H1 (cell line): Measurements from ENCODE around the gene AGBL4. TPM values are rescaled to one million over a fixed set of nuclear protein-coding genes. Genes with fewer than 3 reads are reported as not detected.

ENCODE experiments used
- CTCF ChIA-PET: fragments of 300-600 bp; sonication (Branson Sonifier 250); formaldehyde crosslinking; loops from one replicate; lab custom pipeline; 2021; ENCODE audit not compliant: partially characterized antibody; lab: Charles Lee
- POLR2A ChIA-PET: fragments of 300-600 bp; sonication (Branson Sonifier 250); formaldehyde crosslinking; loops from one replicate; lab custom pipeline; 2021; ENCODE audit warnings: inconsistent platforms; ENCODE audit not compliant: partially characterized antibody; lab: Charles Lee
- DNase-seq, 2 experiments: peaks; one replicate each; pipeline versions ENCODE4 v3.0.0 to v3.0.0-alpha.2; 2010 to 2022; ENCODE audit warnings: low spot score in 2 of 2, low read depth in 1 of 2, mixed read lengths in 1 of 2
- FAIRE-seq: peaks from 2 replicates; lab custom pipeline; 2011; peaks lifted over from hg19 to GRCh38; lab: Jason Lieb, UNC
- H2AFZ ChIP-seq: 2 replicates; pipeline ENCODE4 v1.8.1; 2012; ENCODE audit warnings: low read length, inconsistent platforms
- H2AK5ac ChIP-seq: 2 replicates; pipeline ENCODE4 v1.6.1; 2013; ENCODE audit warnings: low read depth, low read length
- H2BK120ac ChIP-seq: replicated peaks from 2 replicates; pipeline ENCODE3; 2013; ENCODE audit warnings: low read depth, low read length, inconsistent platforms
- H2BK12ac ChIP-seq: 2 replicates; pipeline ENCODE4 v1.6.1; 2013; ENCODE audit warnings: low read depth, low read length
- H2BK15ac ChIP-seq: 2 replicates; pipeline ENCODE4 v1.6.1; 2013; ENCODE audit warnings: low read length
- H2BK20ac ChIP-seq: 2 replicates; pipeline ENCODE4 v1.6.1; 2013; ENCODE audit warnings: low read length
- H2BK5ac ChIP-seq: 2 replicates; pipeline ENCODE4 v1.6.1; 2013; ENCODE audit warnings: low read depth, low read length
- H3K14ac ChIP-seq: 2 replicates; pipeline ENCODE4 v1.6.1; 2013; ENCODE audit warnings: inconsistent platforms; ENCODE audit not compliant: insufficient read length
- H3K18ac ChIP-seq: 2 replicates; pipeline ENCODE4 v1.6.1; 2013; ENCODE audit warnings: low read length; ENCODE audit errors: extremely low read depth
- H3K23ac ChIP-seq: 2 replicates; pipeline ENCODE4 v1.6.1; 2013; ENCODE audit warnings: inconsistent platforms; ENCODE audit not compliant: insufficient read length
- H3K23me2 ChIP-seq: 2 replicates; pipeline ENCODE4 v1.6.1; 2013; ENCODE audit warnings: low read depth, low read length
- H3K27ac ChIP-seq: 2 replicates; pipeline ENCODE4 v1.6.1; 2011; ENCODE audit warnings: low read depth, low read length, inconsistent platforms
- H3K27me3 ChIP-seq, 4 experiments: replicated peaks in 1 of 4; 1 replicate in 1 of 4; 2 replicates in 3 of 4; pipeline versions ENCODE4 v1.6.1 to v1.8.1; 2011 to 2013; ENCODE audit warnings: low read length in 3 of 4, mild to moderate bottlenecking in 3 of 4, inconsistent platforms in 2 of 4, mixed read lengths in 2 of 4, moderate library complexity in 1 of 4; ENCODE audit not compliant: control insufficient read depth in 3 of 4, insufficient read depth in 3 of 4; ENCODE audit errors: extremely low read depth in 1 of 4
- H3K36me3 ChIP-seq, 4 experiments: 2 replicates each; pipeline versions ENCODE4 v1.6.1 to v1.8.1; 2011 to 2013; ENCODE audit warnings: mild to moderate bottlenecking in 4 of 4, low read length in 3 of 4, moderate library complexity in 2 of 4, control low read depth in 1 of 4, inconsistent platforms in 1 of 4; ENCODE audit not compliant: insufficient read depth in 4 of 4, control insufficient read depth in 2 of 4
- H3K4ac ChIP-seq: replicated peaks from 2 replicates; pipeline ENCODE3; 2013; ENCODE audit warnings: low read length, low read depth, mixed read lengths, inconsistent platforms; ENCODE audit not compliant: insufficient read length
- H3K4me1 ChIP-seq, 4 experiments: replicated peaks in 1 of 4; 1 replicate in 1 of 4; 2 replicates in 3 of 4; pipeline versions ENCODE4 v1.6.1 to v1.8.1; 2011 to 2013; ENCODE audit warnings: low read length in 3 of 4, inconsistent platforms in 2 of 4, mixed read lengths in 1 of 4; ENCODE audit not compliant: insufficient read depth in 4 of 4, control insufficient read depth in 3 of 4
- H3K4me2 ChIP-seq, 2 experiments: 2 replicates each; pipeline versions ENCODE4 v1.6.1 to v1.8.1; 2011 to 2013; ENCODE audit warnings: low read depth in 2 of 2, low read length in 2 of 2, control low read depth in 1 of 2, inconsistent platforms in 1 of 2, mild to moderate bottlenecking in 1 of 2; ENCODE audit not compliant: insufficient read depth in 1 of 2
- H3K4me3 ChIP-seq, 4 experiments: fragments of 200-600, 300-600 bp in 1 of 4; sonication (generic), shearing (Covaris generic), sonication (Bioruptor Twin) in 1 of 4; 2 replicates each; pipeline versions ENCODE4 v1.5.1 to v1.8.1; 2011 to 2016; ENCODE audit warnings: low read length in 4 of 4, low read depth in 3 of 4, control low read depth in 2 of 4, inconsistent platforms in 2 of 4, mild to moderate bottlenecking in 2 of 4, mixed read lengths in 1 of 4, moderate library complexity in 1 of 4; ENCODE audit not compliant: insufficient read depth in 2 of 4; ENCODE audit errors: extremely low read depth in 1 of 4
- H3K56ac ChIP-seq: replicated peaks from 2 replicates; pipeline ENCODE3; 2013; ENCODE audit warnings: low read depth, mild to moderate bottlenecking, mixed read lengths, low read length, inconsistent platforms; ENCODE audit not compliant: insufficient read length
- H3K79me1 ChIP-seq: 2 replicates; pipeline ENCODE4 v1.6.1; 2013; ENCODE audit warnings: low read depth, low read length, control low read depth
- H3K79me2 ChIP-seq, 2 experiments: 2 replicates each; pipeline versions ENCODE4 v1.6.1 to v1.8.1; 2012 to 2013; ENCODE audit warnings: low read length in 2 of 2, mild to moderate bottlenecking in 2 of 2, inconsistent platforms in 1 of 2; ENCODE audit not compliant: insufficient read depth in 2 of 2, control insufficient read depth in 1 of 2
- H3K9ac ChIP-seq, 4 experiments: replicated peaks in 1 of 4; 1 replicate in 1 of 4; 2 replicates in 3 of 4; pipeline versions ENCODE4 v1.6.1 to v1.8.1; 2011 to 2013; ENCODE audit warnings: low read depth in 3 of 4, low read length in 3 of 4, control low read depth in 2 of 4, mild to moderate bottlenecking in 2 of 4, moderate library complexity in 2 of 4, inconsistent platforms in 1 of 4; ENCODE audit errors: extremely low read depth in 1 of 4
- H3K9me3 ChIP-seq, 2 experiments: 2 replicates each; pipeline versions ENCODE4 v1.6.1 to v1.8.1; 2012 to 2013; ENCODE audit warnings: mild to moderate bottlenecking in 2 of 2, moderate library complexity in 2 of 2, control low read depth in 1 of 2, inconsistent platforms in 1 of 2, low read depth in 1 of 2, low read length in 1 of 2, mixed read lengths in 1 of 2; ENCODE audit not compliant: insufficient read depth in 2 of 2
- H4K20me1 ChIP-seq, 2 experiments: replicated peaks in 1 of 2; 2 replicates each; pipeline versions ENCODE3 to v1.8.1; 2011 to 2013; ENCODE audit warnings: inconsistent platforms in 2 of 2, low read length in 2 of 2, mild to moderate bottlenecking in 1 of 2; ENCODE audit not compliant: insufficient read depth in 2 of 2, control insufficient read depth in 1 of 2
- H4K5ac ChIP-seq: 2 replicates; pipeline ENCODE4 v1.6.1; 2013; ENCODE audit warnings: low read length, low read depth, mixed read lengths, inconsistent platforms; ENCODE audit not compliant: insufficient read length
- H4K8ac ChIP-seq: 2 replicates; pipeline ENCODE4 v1.8.0; 2013; ENCODE audit warnings: mild to moderate bottlenecking, moderate library complexity, low read length, inconsistent platforms; ENCODE audit not compliant: insufficient read depth; ENCODE audit errors: extremely low read depth
- H4K91ac ChIP-seq: replicated peaks from 2 replicates; pipeline ENCODE3; 2013; ENCODE audit warnings: low read length, mixed read lengths, inconsistent platforms; ENCODE audit not compliant: insufficient read length
- BACH1 ChIP-seq: IDR thresholded peaks from 2 replicates; pipeline ENCODE4 v1.6.1; 2012; ENCODE audit warnings: low read length, improper control_type of control experiment
- CBX5 ChIP-seq: fragments of 300-800, 300-1000 bp; sonication (generic); IDR thresholded peaks from 2 replicates; pipeline ENCODE4 v1.7.1; 2016; ENCODE audit warnings: antibody characterized with exemption, low read length, low read depth
- CEBPB ChIP-seq: IDR thresholded peaks from 2 replicates; pipeline ENCODE4 v1.6.1; 2012; ENCODE audit warnings: low read depth, low read length
- CHD1 ChIP-seq: IDR thresholded peaks from 2 replicates; pipeline ENCODE4 v1.6.1; 2012; ENCODE audit warnings: low read depth, low read length, improper control_type of control experiment
- CREB1 ChIP-seq: IDR thresholded peaks from 2 replicates; pipeline ENCODE4 v1.6.1; 2012; ENCODE audit warnings: inconsistent platforms
- EGR1 ChIP-seq: IDR thresholded peaks from 2 replicates; pipeline ENCODE4 v1.6.1; 2011; ENCODE audit warnings: low read depth, low read length, borderline replicate concordance
- NRF1 ChIP-seq: IDR thresholded peaks from 2 replicates; pipeline ENCODE4 v1.6.1; 2011; ENCODE audit warnings: mild to moderate bottlenecking, low read depth, low read length, improper control_type of control experiment
- RAD21 ChIP-seq, 2 experiments: IDR thresholded peaks in 1 of 2; conservative IDR thresholded peaks in 1 of 2; 2 replicates each; pipeline ENCODE4 v1.6.1; 2011; ENCODE audit warnings: low read depth in 2 of 2, low read length in 2 of 2, improper control_type of control experiment in 1 of 2, inconsistent platforms in 1 of 2, mild to moderate bottlenecking in 1 of 2, moderate library complexity in 1 of 2
- SAP30 ChIP-seq: fragments of 300-600 bp; sonication (generic); IDR thresholded peaks from 2 replicates; pipeline ENCODE4 v1.7.1; 2012; ENCODE audit warnings: low read length, moderate library complexity, mild to moderate bottlenecking, inconsistent platforms; ENCODE audit not compliant: insufficient read depth, insufficient replicate concordance
- SIN3A ChIP-seq, 2 experiments: IDR thresholded peaks in 1 of 2; conservative IDR thresholded peaks in 1 of 2; 2 replicates each; pipeline ENCODE4 v1.6.1; 2011 to 2012; ENCODE audit warnings: low read length in 2 of 2, improper control_type of control experiment in 1 of 2, low read depth in 1 of 2, mild to moderate bottlenecking in 1 of 2
- SP4 ChIP-seq: IDR thresholded peaks from 2 replicates; pipeline ENCODE4 v1.6.1; 2012; ENCODE audit warnings: low read length, inconsistent platforms
- TAF7 ChIP-seq: optimal IDR thresholded peaks from 2 replicates; pipeline ENCODE3; 2011; ENCODE audit warnings: low read depth, mild to moderate bottlenecking, inconsistent platforms, low read length, moderate library complexity, borderline replicate concordance
- TBP ChIP-seq: IDR thresholded peaks from 2 replicates; pipeline ENCODE4 v1.6.1; 2011; ENCODE audit warnings: low read depth, low read length, improper control_type of control experiment
- ZNF274 ChIP-seq: IDR thresholded peaks from 2 replicates; pipeline ENCODE4 v1.7.0; 2012; ENCODE audit warnings: low read length, borderline replicate concordance; ENCODE audit errors: extremely low read depth
- WGBS, 2 experiments: shearing (Covaris generic) in 1 of 2; methylation state at CpG; one replicate each; pipeline versions ENCODE4 v1.1.6 to v1.1.7; 2013 to 2015; ENCODE audit warnings: low lambda C conversion rate in 2 of 2, mixed read lengths in 2 of 2, inconsistent platforms in 1 of 2, low coverage in 1 of 2, missing lambda C conversion rate in 1 of 2; ENCODE audit not compliant: insufficient replicate concordance in 2 of 2, insufficient coverage in 1 of 2, insufficient read length in 1 of 2; ENCODE audit errors: extremely low coverage in 1 of 2, missing lambda C conversion rate in 1 of 2; 5-methylcytosine and 5-hydroxymethylcytosine counted together
- polyA plus RNA-seq, 7 experiments: library from polyadenylated mRNA; depleted of rRNA in 3 of 7; stranded (reverse) in 5 of 7; unstranded in 2 of 7; fragments of >200 nt in 5 of 7; fragments of 200-250 nt in 2 of 7; gene quantifications; 1 replicate in 5 of 7; 2 replicates in 1 of 7; 4 replicates in 1 of 7; pipeline versions ENCODE4 v1.2.1 to v1.2.3, GENCODE V29; 2011 to 2013; ENCODE audit warnings: missing spikeins in 2 of 7, mixed read lengths in 2 of 7
- total RNA-seq: library from RNA; stranded (reverse); fragmentation: NEBNext Ultra II Directional; extraction: Animal tissue kit (Norgen Biotek cat#: 25700); gene quantifications from 2 replicates; pipeline ENCODE4 v1.2.1, GENCODE V29; 2021

AGBL4 gene
- total and polyA plus RNA-seq, 2 of the 8 experiments (the other 6 are each of a cell fraction or from before 2014, with no cell fraction given): 0.41 to 0.45 TPM

- no peak overlapping the region for H3K18ac ChIP-seq
- H3K36me3 ChIP-seq: no peaks in the 10 kb centered on the region
- no peak overlapping the region for H3K27ac ChIP-seq
- no peak overlapping the region for H2BK12ac ChIP-seq
- CTCF ChIA-PET: no interaction called here
- no peaks in the 10 kb centered on the region for H4K20me1 ChIP-seq
- H2AK5ac ChIP-seq: no peak overlapping the region
- no peaks in the 10 kb centered on the region for H3K79me2 ChIP-seq
- no peak overlapping the region for H4K8ac ChIP-seq
- no peak overlapping the region for H3K4ac ChIP-seq
- FAIRE-seq (no peak), DNase-seq (no peak)
- H3K23me2 ChIP-seq: no peaks in the 10 kb centered on the region
- no peak overlapping the region for H3K4me3 ChIP-seq
- H3K27me3 ChIP-seq: no peaks in the 10 kb centered on the region
- no peak overlapping the region for H3K23ac ChIP-seq
- no peaks in the 10 kb centered on the region for H3K79me1 ChIP-seq
- no peak overlapping the region for H3K14ac ChIP-seq
- no peak overlapping the region; a peak in 1 of 7 replicates for H3K9ac ChIP-seq
- no peak overlapping the region for H2BK5ac ChIP-seq
- H4K91ac ChIP-seq: no peak overlapping the region
- H2BK20ac ChIP-seq: no peak overlapping the region
- H2BK15ac ChIP-seq: no peak overlapping the region
- WGBS, 2 experiments: 95% methylated on average over 3 of the region's 3 CpGs; no CpG with 5 or more reads in 1 of the 2 experiments
- POLR2A ChIA-PET: no interaction called here
- H4K5ac ChIP-seq: no peak overlapping the region
- no peak overlapping the region for H3K4me2 ChIP-seq
- no peak overlapping the region for H2AFZ ChIP-seq
- no peak overlapping the region for H2BK120ac ChIP-seq
- H3K56ac ChIP-seq: no peak overlapping the region
- H3K4me1 ChIP-seq: peaks cover 0 to 2% (median 0%) of the 10 kb centered on the region in 4 experiments; a peak in 2 of 7 replicates
- H3K9me3 ChIP-seq: peaks cover 3 to 9% of the 10 kb centered on the region in 2 experiments; a peak in 3 of 4 replicates
- TF ChIP-seq SAP30: no peak
- TF ChIP-seq CBX5: no peak
- no peak for TF ChIP-seq EGR1
- TF ChIP-seq ZNF274: no peak
- TF ChIP-seq NRF1: no peak
- TF ChIP-seq CEBPB: no peak
- TF ChIP-seq CREB1: no peak
- no peak for TF ChIP-seq CHD1
- TF ChIP-seq TBP: no peak
- no peak for TF ChIP-seq BACH1
- TF ChIP-seq RAD21 (IDR thresholded peaks at IDR 0.05 in 1 of 2, conservative IDR thresholded peaks at IDR 0.05 in 1 of 2; ENCODE audit: low read depth in 2 of 2, low read length in 2 of 2): no peak
- TF ChIP-seq TAF7: no peak
- TF ChIP-seq SIN3A (conservative IDR thresholded peaks at IDR 0.05 in 1 of 2, IDR thresholded peaks at IDR 0.05 in 1 of 2; ENCODE audit: low read depth in 1 of 2, low read length in 2 of 2): no peak
- TF ChIP-seq SP4: no peak
Observed at GRCh38 chr1:48920851-48921250, 1102.9 kb downstream of the AGBL4 start.
